Loucy (cell line): ENCODE measurements around the gene KLHL6.

Experiments
- CTCF ChIP-seq: fragments of 200-600 bp; sonication (generic); conservative IDR thresholded peaks from 2 replicates; pipeline ENCODE4 v1.5.1; 2014; ENCODE audit warnings: mild to moderate bottlenecking, antibody characterized with exemption, low read length
- EZH2phosphoT487 ChIP-seq: fragments of 200-600 bp; IDR thresholded peaks from 2 replicates; pipeline ENCODE4 v1.6.1; 2018; ENCODE audit warnings: antibody characterized with exemption, mild to moderate bottlenecking, moderate library complexity, borderline replicate concordance

GRCh38 chr3:183447206-183448001 lies 108.1 kb downstream of the KLHL6 start:
- TF ChIP-seq CTCF (no peak; the same call in 1 of the 2 replicates), EZH2phosphoT487 (no peak)
